Astrocyte (in vitro differentiated cells and primary cell): ENCODE data around the gene APOA1.

ENCODE experiments used
- CTCF ChIP-seq: IDR thresholded peaks from 2 replicates; pipeline ENCODE4 v1.5.1; 2011; ENCODE audit warnings: low read depth, mild to moderate bottlenecking, inconsistent platforms, low read length, moderate library complexity; ENCODE audit not compliant: insufficient read depth
- EZH2 ChIP-seq: IDR thresholded peaks from 2 replicates; pipeline ENCODE4 v1.6.1; 2012; ENCODE audit warnings: mild to moderate bottlenecking, low read length, inconsistent platforms; ENCODE audit not compliant: insufficient read depth

DNA sequence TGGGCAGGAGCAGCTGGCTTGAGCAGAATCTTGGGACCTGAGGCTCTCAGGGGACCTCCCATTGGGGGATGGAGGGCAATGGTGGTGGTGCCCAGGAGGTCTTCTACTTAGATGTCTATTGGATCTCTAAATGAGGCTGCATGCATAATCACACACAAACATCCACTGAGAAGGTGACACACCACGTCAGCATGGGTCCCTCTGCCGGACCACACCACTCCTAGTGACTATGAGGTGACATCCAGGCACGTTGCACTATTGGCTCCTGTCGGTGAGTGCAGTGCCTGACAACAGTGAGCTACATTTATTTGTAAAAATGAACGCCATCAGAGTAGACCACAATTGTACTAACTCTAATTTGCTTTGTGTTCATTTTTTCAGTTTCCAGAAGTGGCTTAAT is 12.0 kb downstream of the APOA1 start:
- TF ChIP-seq CTCF (no peak), EZH2 (no peak)
